GM21825 (cell line): Measurements from ENCODE around the gene C5orf34.
"Not testable (repeated sequence)": the region's sequence is repeated elsewhere in the genome, so short reads cannot be mapped to it uniquely, and the experiment has no call there.

Experiments used
- ATAC-seq: cut with Tn5 transposase; IDR thresholded peaks from one replicate; pipeline ENCODE4 v1.9.1; 2021; ENCODE audit warnings: mild to moderate bottlenecking, moderate library complexity; ENCODE audit not compliant: unreplicated experiment

C5orf34 gene

GRCh38 chr5:43514471-43514815, 505 bp downstream of the C5orf34 start:
- peak; percentile 25 for ATAC-seq

- ATAC-seq: no peak
Observed at GRCh38 chr5:43514025-43514424, 923 bp downstream of the C5orf34 start.

- not testable (repeated sequence) for ATAC-seq
Observed at GRCh38 chr5:43511062-43511461, 3.9 kb downstream of the C5orf34 start.

- no peak for ATAC-seq
Observed at GRCh38 chr5:43498581-43498980, 16.4 kb downstream of the C5orf34 start.

- ATAC-seq: no peak
Observed at GRCh38 chr5:43497311-43498104, 17.4 kb downstream of the C5orf34 start.

GRCh38 chr5:43491326-43491725, 23.6 kb downstream of the C5orf34 start:
- no peak for ATAC-seq

GRCh38 chr5:43486353-43486752, 28.6 kb downstream of the C5orf34 start:
- ATAC-seq: no peak

GRCh38 chr5:43485406-43485805, 29.5 kb downstream of the C5orf34 start:
- no peak for ATAC-seq

- ATAC-seq: peak; percentile 72
Observed at GRCh38 chr5:43484106-43484849, 30.7 kb downstream of the C5orf34 start.

- peak; percentile 94 for ATAC-seq
Observed at GRCh38 chr5:43483298-43484105, 31.4 kb downstream of the C5orf34 start, which contains the start of gene TMEM267. TSS of gene TMEM267 (minus strand) at chr5:43483865. CDS start at chr5:43453969, 29,896 bp downstream.

GRCh38 chr5:43482490-43483297, 32.3 kb downstream of the C5orf34 start:
- ATAC-seq: no peak

GRCh38 chr5:43469671-43470391, 45.1 kb downstream of the C5orf34 start:
- no peak for ATAC-seq

GRCh38 chr5:43467100-43467499, 47.8 kb downstream of the C5orf34 start:
- ATAC-seq: no peak

GRCh38 chr5:43465455-43465854, 49.5 kb downstream of the C5orf34 start:
- not testable (repeated sequence) for ATAC-seq

- no peak for ATAC-seq
Observed at GRCh38 chr5:43461066-43461465, 53.9 kb downstream of the C5orf34 start.

GRCh38 chr5:43456556-43456955, 58.4 kb downstream of the C5orf34 start:
- ATAC-seq: no peak

GRCh38 chr5:43441575-43441974, 73.4 kb downstream of the C5orf34 start:
- ATAC-seq: not testable (repeated sequence)

GRCh38 chr5:43437062-43437660, 77.8 kb downstream of the C5orf34 start:
- no peak for ATAC-seq
